Measurements from ENCODE around the gene PIAS3. TPM values are rescaled to one million over a fixed set of nuclear protein-coding genes. Genes with fewer than 3 reads are reported as not detected.

The PIAS3 gene
- total RNA-seq, 2 experiments from 2014 or later = 9.4 to 28.1 TPM

- H3K27ac ChIP-seq (ENCODE audit: low read depth, low read length, poor library complexity, severe bottlenecking) = no peak overlapping the region
- no peaks in the 10 kb centered on the region for H3K4me1 ChIP-seq (ENCODE audit: insufficient read depth, low read length, poor library complexity, severe bottlenecking)
- no TSS peak for BruUV-seq (replicated peaks)
- H3K9me3 ChIP-seq (ENCODE audit: low read length) = no peaks in the 10 kb centered on the region
- CTCF ChIA-PET (ENCODE audit: unreplicated experiment) = no interaction called here
- H3K36me3 ChIP-seq (ENCODE audit: insufficient read depth, low read length) = no peaks in the 10 kb centered on the region
- DNase-seq (ENCODE audit: low spot score) = no peak
- H3K9me2 ChIP-seq (ENCODE audit: insufficient read depth, low read length) = no peaks in the 10 kb centered on the region
- TF ChIP-seq CTCF (conservative IDR thresholded peaks at IDR 0.05; ENCODE audit: low read length) (no peak), EZH2phosphoT487 (IDR thresholded peaks at IDR 0.05; ENCODE audit: borderline replicate concordance, low read depth, low read length) (no peak)
- POLR2A ChIA-PET = interaction anchor here (1.1 kb wide), 1 partner anchor 161 kb away, joined by 3 read pairs; no protein-coding TSS in a partner anchor
- intact Hi-C loops (cut with micrococcal nuclease; ENCODE audit: unreplicated experiment) = no loop called here
- no peaks in the 10 kb centered on the region for H4K20me1 ChIP-seq (ENCODE audit: insufficient read depth, low read length)
- H3K4me2 ChIP-seq (ENCODE audit: low read length) = no peak overlapping the region
- no peak overlapping the region for H2AFZ ChIP-seq (ENCODE audit: low read length)
- H3K79me2 ChIP-seq (ENCODE audit: insufficient read depth, low read depth, low read length) = no peaks in the 10 kb centered on the region
- H3K4me3 ChIP-seq (ENCODE audit: low read depth, low read length, poor library complexity, severe bottlenecking) = no peak overlapping the region
These were observed 15.8 kb upstream of the PIAS3 start for GRCh38 chr1:145874646-145875045.

- intact Hi-C loops (cut with micrococcal nuclease; ENCODE audit: unreplicated experiment) = no loop called here
- no peaks in the 10 kb centered on the region for H3K9me3 ChIP-seq (ENCODE audit: low read length)
- H3K4me1 ChIP-seq (ENCODE audit: insufficient read depth, low read length, poor library complexity, severe bottlenecking) = no peaks in the 10 kb centered on the region
- POLR2A ChIA-PET = interaction anchor here (1.2 to 1.5 kb wide), 2 partner anchors 11 kb away, joined by 3 read pairs; no protein-coding TSS in a partner anchor
- no peaks in the 10 kb centered on the region for H4K20me1 ChIP-seq (ENCODE audit: insufficient read depth, low read length)
- H3K36me3 ChIP-seq (ENCODE audit: insufficient read depth, low read length) = no peaks in the 10 kb centered on the region
- DNase-seq (ENCODE audit: low spot score) = no peak
- H3K9me2 ChIP-seq (ENCODE audit: insufficient read depth, low read length) = no peaks in the 10 kb centered on the region
- no TSS peak for BruUV-seq (replicated peaks)
- no peak overlapping the region for H3K4me2 ChIP-seq (ENCODE audit: low read length)
- TF ChIP-seq CTCF (conservative IDR thresholded peaks at IDR 0.05; ENCODE audit: low read length) (no peak), EZH2phosphoT487 (IDR thresholded peaks at IDR 0.05; ENCODE audit: borderline replicate concordance, low read depth, low read length) (no peak)
- H3K79me2 ChIP-seq (ENCODE audit: insufficient read depth, low read depth, low read length) = no peaks in the 10 kb centered on the region
- H2AFZ ChIP-seq (ENCODE audit: low read length) = no peak overlapping the region
- CTCF ChIA-PET (ENCODE audit: unreplicated experiment) = interaction anchor here (0.8 kb wide), 1 partner anchor 85 kb away, joined by 3 read pairs; the partner anchor contains the start of gene LIX1L
- H3K27ac ChIP-seq (ENCODE audit: low read depth, low read length, poor library complexity, severe bottlenecking) = no peak overlapping the region
- no peak overlapping the region for H3K4me3 ChIP-seq (ENCODE audit: low read depth, low read length, poor library complexity, severe bottlenecking)
These were observed 13.4 kb upstream of the PIAS3 start for GRCh38 chr1:145871994-145872924.

- TF ChIP-seq CTCF (conservative IDR thresholded peaks at IDR 0.05; ENCODE audit: low read length) (no peak), EZH2phosphoT487 (IDR thresholded peaks at IDR 0.05; ENCODE audit: borderline replicate concordance, low read depth, low read length) (no peak)
- CTCF ChIA-PET (ENCODE audit: unreplicated experiment) = no interaction called here
- H3K4me2 ChIP-seq (ENCODE audit: low read length) = no peak overlapping the region
- H3K36me3 ChIP-seq (ENCODE audit: insufficient read depth, low read length) = no peaks in the 10 kb centered on the region
- no peaks in the 10 kb centered on the region for H3K79me2 ChIP-seq (ENCODE audit: insufficient read depth, low read depth, low read length)
- DNase-seq (ENCODE audit: low spot score) = no peak
- H2AFZ ChIP-seq (ENCODE audit: low read length) = no peak overlapping the region
- H4K20me1 ChIP-seq (ENCODE audit: insufficient read depth, low read length) = no peaks in the 10 kb centered on the region
- POLR2A ChIA-PET = interaction anchor here (0.6 to 4.4 kb wide), 2 partner anchors 9 to 43 kb away, joined by 3 to 24 read pairs; partner anchors contain the start of gene PIAS3
- no peaks in the 10 kb centered on the region for H3K4me1 ChIP-seq (ENCODE audit: insufficient read depth, low read length, poor library complexity, severe bottlenecking)
- no peak overlapping the region for H3K4me3 ChIP-seq (ENCODE audit: low read depth, low read length, poor library complexity, severe bottlenecking)
- H3K9me3 ChIP-seq (ENCODE audit: low read length) = no peaks in the 10 kb centered on the region
- no TSS peak for BruUV-seq (replicated peaks)
- no peaks in the 10 kb centered on the region for H3K9me2 ChIP-seq (ENCODE audit: insufficient read depth, low read length)
- no peak overlapping the region for H3K27ac ChIP-seq (ENCODE audit: low read depth, low read length, poor library complexity, severe bottlenecking)
- intact Hi-C loops (cut with micrococcal nuclease; ENCODE audit: unreplicated experiment) = no loop called here
These were observed 9.4 kb upstream of the PIAS3 start for GRCh38 chr1:145868232-145868631.

Measured in OCI-LY7 (cell line).